Kasumi-1 (cell line): ENCODE results near the gene NARS2.
A peak's percentile ranks its signal among the peaks of the same experiment; 100 is the strongest.
"Not testable (repeated sequence)": the region's sequence is repeated elsewhere in the genome, so short reads cannot be mapped to it uniquely, and the experiment has no call there.

Experiments used
- DNase-seq, 2 experiments: peaks; one replicate each; lab custom pipeline; 2025; lab: John Stamatoyannopoulos, UW

Gene NARS2

GRCh38 chr11:78574386-78575381 lies at the start of gene NARS2:
Gene NARS2, minus strand, starts transcription at chr11:78574864. Its CDS starts 376 bp downstream, at chr11:78574488.
- DNase-seq: peak; percentile 97 to 98

GRCh38 chr11:78622666-78623065 lies 48.0 kb upstream of the NARS2 start:
- no peak for DNase-seq

GRCh38 chr11:78620159-78620558 lies 45.5 kb upstream of the NARS2 start:
- no peak for DNase-seq

- no peak for DNase-seq
Observed at GRCh38 chr11:78615724-78616123, 41.1 kb upstream of the NARS2 start.

- DNase-seq: no peak
Observed at GRCh38 chr11:78613378-78613813, 38.7 kb upstream of the NARS2 start.

GRCh38 chr11:78612721-78613377 lies 38.2 kb upstream of the NARS2 start:
- no peak for DNase-seq

- DNase-seq: not testable (repeated sequence)
Observed at GRCh38 chr11:78609321-78609720, 34.7 kb upstream of the NARS2 start.

- DNase-seq: no peak
Observed at GRCh38 chr11:78607696-78608095, 33.0 kb upstream of the NARS2 start.

GRCh38 chr11:78606667-78607066 lies 32.0 kb upstream of the NARS2 start:
- no peak for DNase-seq

GRCh38 chr11:78605296-78605695 lies 30.6 kb upstream of the NARS2 start:
- DNase-seq: no peak

GRCh38 chr11:78603792-78604191 lies 29.1 kb upstream of the NARS2 start:
- no peak for DNase-seq

GRCh38 chr11:78602771-78603170 lies 28.1 kb upstream of the NARS2 start:
- DNase-seq: not testable (repeated sequence)

- DNase-seq: not testable (repeated sequence)
Observed at GRCh38 chr11:78601066-78601465, 26.4 kb upstream of the NARS2 start.

GRCh38 chr11:78597579-78597978 lies 22.9 kb upstream of the NARS2 start:
- not testable (repeated sequence) for DNase-seq

- DNase-seq: no peak
Observed at GRCh38 chr11:78595436-78596130, 20.9 kb upstream of the NARS2 start.

- no peak for DNase-seq
Observed at GRCh38 chr11:78594814-78595213, 20.1 kb upstream of the NARS2 start.

- DNase-seq: no peak
Observed at GRCh38 chr11:78588517-78588916, 13.9 kb upstream of the NARS2 start.

GRCh38 chr11:78587446-78587845 lies 12.8 kb upstream of the NARS2 start:
- DNase-seq: no peak

GRCh38 chr11:78586452-78587046 lies 11.9 kb upstream of the NARS2 start:
- peak; percentile 68 to 74 for DNase-seq

- peak in 1 of 2 experiments; percentile 36 for DNase-seq
Observed at GRCh38 chr11:78583889-78584288, 9.2 kb upstream of the NARS2 start.

GRCh38 chr11:78577495-78577894 lies 2.8 kb upstream of the NARS2 start:
- no peak for DNase-seq

- DNase-seq: peak; percentile 40 to 70
Observed at GRCh38 chr11:78576549-78577097, 2.0 kb upstream of the NARS2 start.
